Hematopoietic multipotent progenitor cell treated with erythropoietin and hydrocortisone succinate and interleukin-3 and kit ligand, for 8 days (in vitro differentiated cells): ENCODE data around the gene TCIRG1.

Source experiments
- DNase-seq: peaks from one replicate; pipeline ENCODE4 v3.0.0-alpha.2; 2015

Gene TCIRG1

DNA sequence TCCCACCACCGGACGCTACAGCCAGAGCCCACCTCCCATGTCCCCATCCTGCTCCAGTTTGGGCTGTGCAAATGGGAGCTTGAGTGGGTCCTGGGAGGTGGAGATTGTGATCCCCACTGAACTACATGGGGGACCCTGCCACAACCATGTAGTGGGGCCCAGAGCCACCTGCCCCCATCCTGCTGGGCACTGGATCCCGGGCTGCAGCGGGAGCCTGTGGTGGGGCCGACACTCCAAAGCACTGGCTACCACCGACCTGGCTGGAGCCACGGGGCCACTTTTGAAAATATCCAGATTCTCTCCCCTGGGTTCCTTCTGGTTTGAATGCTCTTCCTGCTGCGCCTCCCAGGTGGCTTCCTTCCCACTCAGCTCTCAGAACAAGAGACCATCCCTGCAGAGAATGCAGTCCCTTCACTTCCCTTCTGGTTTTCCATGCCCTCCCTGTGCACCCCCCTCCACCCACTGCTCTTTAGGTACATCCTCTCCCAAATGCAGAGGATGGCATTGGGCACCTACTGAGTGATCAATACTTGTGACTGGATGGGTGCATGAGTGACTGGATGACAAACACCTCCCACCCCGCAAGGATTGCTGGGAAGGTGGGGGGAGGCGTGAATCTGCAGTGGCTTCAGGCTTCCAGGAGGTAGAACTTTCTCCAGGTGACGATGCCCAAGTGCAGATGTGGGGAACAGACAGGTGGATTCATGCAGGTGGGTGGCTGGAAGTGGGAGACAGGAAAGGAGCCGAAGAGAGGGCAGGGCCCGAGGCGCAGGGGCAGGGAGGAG, 34.1 kb upstream of the TCIRG1 start:
- no peak for DNase-seq

DNA sequence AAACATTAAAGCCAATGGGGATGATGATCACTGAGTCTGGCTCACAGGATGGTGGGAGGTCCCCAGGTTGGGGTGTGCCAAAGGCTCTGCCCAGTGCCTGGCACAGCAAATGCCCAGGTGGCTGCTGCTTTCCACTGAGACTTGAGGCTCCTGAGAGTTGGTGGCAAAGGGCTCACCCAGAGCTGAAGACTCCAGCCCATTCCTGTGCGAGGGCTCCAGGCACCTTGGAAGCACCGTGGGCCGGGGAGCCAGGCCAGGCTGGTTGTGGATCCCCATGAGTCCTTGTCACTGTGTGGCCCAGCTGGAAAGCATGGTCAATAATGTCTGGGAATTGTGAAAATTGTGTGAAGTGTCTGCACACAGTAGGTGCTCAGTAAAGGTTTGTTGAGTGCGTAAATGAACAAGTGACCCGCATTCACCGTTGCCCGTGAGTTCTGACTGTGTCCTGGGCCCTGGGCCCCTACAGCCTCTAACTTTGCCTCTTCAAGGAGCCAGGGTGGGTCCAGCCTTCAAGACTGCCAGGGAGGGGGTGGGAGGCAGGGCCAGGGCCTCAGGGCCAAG, 32.1 kb upstream of the TCIRG1 start:
- no peak for DNase-seq

GRCh38 chr11:68007498-68008380, 31.1 kb upstream of the TCIRG1 start:
- DNase-seq: no peak

GRCh38 chr11:68008381-68009337, 30.2 kb upstream of the TCIRG1 start:
- peak; percentile 93 for DNase-seq

DNA sequence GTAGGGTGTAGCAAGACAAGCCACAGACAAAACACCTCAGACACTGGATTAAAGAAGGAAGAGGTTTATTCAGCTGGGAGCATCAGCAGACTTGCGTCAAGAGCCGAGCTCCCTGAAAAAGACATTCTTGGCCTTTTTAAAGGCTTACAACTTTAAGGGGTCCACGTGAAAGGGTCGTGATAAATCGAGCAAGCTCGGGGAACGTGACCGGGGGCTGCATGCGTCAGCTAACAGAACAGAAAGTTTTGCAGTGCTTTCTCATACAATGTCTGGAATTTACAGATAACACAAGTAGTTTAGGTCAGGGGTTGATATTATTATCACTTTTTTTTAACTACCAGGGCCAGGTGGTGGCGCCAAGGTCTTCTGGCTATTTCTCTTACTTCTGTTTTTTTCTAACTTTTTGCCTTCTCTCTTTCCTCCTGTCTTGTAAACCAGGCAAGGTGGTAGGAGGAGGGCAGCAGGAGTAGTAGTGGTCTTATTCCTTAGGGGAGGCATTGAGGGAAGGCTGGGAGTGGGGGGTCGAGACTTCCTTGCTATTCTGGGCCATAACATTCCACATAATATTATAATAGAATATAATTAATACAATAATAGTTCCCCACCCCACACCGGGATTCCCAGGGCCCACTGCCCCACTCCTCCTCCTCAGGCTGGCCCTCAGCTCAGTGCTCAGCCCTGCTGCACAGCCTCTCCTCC, 29.3 kb upstream of the TCIRG1 start:
- peak; percentile 93 for DNase-seq

- peak; percentile 98 for DNase-seq
Observed at GRCh38 chr11:68010090-68011041, 28.5 kb upstream of the TCIRG1 start, which contains the start of gene ALDH3B1. TSS of gene ALDH3B1 (plus strand) at chr11:68010327. CDS start at chr11:68015298, 4,971 bp downstream.

GRCh38 chr11:68011051-68011943, 27.5 kb upstream of the TCIRG1 start:
- no peak for DNase-seq

- DNase-seq: no peak
Observed at GRCh38 chr11:68012044-68012842, 26.6 kb upstream of the TCIRG1 start.

GRCh38 chr11:68012843-68013610, 25.8 kb upstream of the TCIRG1 start:
- no peak for DNase-seq

DNA sequence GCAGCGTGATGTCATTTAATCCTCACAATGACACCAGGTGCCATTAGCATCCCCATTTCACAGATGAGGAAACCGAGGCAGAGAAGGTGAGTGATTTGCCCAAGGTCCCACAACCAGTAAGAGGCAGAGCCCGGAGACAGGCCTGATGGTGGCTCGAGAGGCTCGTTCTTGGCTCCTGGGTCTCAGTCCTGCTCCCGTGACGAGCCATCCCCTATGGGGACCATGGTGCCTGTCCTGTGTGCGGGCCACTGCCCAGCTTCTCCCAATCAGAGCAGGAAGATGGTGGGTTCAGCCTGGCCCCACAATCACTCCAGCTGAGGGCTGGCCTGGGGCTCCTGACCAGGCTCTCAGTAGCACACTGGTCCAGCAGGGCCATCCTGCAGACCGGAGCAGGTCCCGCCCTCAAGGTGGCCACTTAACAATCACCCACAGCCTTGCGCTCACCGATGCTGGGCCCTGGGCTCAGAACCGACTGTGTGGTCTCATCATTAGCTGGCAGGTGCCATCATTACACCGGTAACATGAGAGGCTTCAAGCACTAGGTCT, 25.1 kb upstream of the TCIRG1 start:
- no peak for DNase-seq

DNA sequence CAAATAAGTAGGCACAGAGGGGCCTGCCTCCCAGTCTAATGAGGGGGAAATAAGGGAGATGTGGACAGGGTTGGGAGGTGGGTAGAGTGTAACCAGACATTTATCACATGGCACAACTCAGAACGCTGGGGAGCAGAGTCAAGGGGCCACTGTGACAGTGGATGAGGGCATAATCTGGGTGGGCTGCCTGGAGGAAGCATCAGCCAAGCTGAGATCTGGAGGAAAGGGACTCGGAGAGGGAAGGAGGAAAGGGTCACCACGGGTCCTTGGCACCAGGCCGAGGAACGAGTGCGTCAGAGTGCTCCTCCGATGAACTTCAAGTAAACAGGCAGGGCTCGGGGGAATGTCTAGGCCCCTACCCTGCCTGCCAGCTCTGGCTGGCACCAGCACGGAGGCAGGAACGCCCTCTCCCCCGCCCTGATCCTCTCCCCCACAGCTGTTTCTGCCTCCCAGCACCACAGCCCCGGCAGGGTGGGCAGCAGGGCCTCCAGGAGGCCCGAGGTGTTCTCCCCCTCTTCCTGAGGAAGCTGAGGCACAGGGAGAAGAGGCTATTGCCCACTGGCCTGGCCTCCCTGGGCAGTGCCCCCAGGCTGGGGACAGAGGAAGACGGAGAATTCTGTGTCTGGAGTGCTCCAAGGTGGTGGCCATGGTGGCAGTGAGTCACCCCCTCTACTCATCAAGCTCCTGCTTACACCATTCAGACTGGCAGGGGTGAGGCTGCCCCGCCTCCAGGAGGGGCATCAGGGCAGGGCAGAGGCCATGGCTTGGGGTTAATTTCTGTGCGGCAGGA, 24.5 kb upstream of the TCIRG1 start:
- DNase-seq: peak; percentile 83

GRCh38 chr11:68014947-68015447, 23.8 kb upstream of the TCIRG1 start:
- no peak for DNase-seq

DNA sequence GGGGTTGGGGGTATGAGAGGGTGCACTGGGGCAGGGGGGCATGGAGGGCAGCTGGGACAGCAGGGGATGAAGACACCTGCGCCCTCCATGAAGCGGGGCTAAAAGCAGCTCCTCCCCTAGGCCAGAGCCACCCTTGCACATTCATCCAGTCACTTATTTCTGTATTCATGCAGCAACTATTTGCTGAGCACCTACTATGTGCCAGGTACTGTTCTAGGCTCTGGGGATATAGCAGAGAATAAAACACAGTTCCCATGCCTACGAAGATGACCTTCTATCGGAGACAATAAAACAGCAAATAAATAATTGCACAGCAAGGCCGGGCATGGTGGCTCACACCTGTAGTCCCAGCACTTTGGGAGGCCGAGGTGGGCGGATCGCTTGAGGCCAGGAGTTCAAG, 23.4 kb upstream of the TCIRG1 start:
- no peak for DNase-seq

DNA sequence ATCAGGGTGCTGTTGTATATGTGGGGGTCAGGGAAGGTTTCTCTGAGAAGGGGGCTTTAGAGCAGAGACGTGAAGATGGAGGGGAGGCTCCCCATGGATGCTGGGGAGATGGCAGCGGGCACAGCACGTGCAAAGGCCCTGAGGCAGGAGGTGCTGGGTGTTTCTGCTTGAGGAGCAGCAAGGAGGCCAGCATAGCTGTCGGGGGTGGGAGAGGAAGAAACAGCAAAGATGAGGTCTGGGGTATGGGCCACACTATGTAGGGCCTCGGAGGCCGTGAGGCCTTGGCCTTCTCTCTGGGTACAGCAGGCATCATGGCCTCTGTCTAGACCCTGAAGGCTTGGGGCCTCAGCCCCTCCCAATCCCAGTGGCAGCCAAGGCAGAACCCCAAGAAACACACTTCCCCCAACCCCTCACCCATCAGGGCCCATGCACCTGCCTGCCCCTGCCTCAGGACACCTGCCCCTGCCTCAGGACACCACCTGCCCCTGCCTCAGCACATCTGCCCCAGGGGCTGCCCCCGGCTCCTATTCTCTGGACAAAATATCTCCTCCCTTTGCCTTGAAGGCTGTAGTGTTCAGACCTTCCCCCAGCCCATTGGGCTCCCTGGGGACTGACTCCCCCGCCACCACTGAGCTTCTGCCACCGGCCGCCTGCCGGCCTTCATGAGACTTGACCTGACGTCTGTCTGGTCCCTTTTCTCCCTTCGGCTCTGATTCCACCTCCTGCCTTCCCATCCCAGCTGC, 22.5 kb upstream of the TCIRG1 start:
- no peak for DNase-seq
